ENCODE results near the gene PCDH1.

The PCDH1 gene

DNA sequence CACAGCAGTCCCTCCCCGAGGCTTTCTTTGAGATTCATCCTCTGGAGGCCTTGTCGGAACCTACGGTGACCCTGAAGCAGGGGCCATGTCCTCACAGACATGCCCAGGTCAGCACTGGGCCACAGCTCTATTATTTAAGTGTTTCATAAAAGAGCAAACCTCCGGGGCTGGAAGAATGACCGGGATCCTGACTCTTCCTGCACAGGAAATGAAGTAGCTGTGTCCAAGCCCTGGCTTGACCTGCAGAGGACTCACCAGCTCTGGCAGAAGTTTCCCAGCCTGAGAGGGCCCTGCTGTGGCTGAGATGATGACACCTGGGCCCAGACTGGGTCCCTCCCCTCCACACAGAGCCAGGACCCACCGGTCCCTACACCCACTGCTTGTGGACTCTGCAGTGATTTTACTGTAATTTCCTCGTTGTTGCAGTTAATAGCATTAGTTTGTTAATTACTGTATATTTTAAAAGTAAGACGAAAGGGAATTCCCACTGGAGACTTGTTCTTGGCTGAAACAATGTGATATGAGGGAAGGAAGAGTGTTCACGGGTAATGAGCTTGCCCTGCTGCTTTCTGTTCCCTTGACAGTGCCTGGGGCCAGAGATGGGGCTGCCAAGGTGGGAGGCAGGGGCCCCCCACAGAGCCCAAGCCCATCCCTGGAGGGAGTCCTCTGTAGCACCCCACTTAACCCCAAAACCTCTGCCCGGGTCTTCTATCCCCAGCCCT is 72.2 kb downstream of the PCDH1 start:
- DNase-seq, result no peak

DNA sequence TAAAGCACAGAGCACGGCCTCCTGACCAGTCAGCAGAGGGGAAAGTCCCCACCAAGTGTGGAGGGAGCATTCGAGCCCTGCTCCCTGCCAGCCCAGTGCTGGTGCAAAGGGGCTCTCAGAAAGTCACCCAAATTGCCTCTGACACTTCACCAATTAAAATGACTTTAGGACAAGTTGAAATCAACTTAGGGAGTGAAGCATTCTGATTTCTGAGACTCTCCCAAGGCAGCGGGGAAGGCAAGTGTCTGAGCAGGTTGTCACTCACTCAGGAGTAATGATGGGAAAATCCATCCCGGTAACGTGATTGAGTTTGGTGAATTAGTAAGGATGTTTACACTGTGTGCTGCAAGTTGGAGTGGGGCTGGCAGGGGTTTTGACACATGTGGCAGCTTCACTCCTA is 73.7 kb downstream of the PCDH1 start:
- DNase-seq, result no peak
